Measurements from ENCODE around the gene B3GNT9.

B3GNT9 gene

DNA sequence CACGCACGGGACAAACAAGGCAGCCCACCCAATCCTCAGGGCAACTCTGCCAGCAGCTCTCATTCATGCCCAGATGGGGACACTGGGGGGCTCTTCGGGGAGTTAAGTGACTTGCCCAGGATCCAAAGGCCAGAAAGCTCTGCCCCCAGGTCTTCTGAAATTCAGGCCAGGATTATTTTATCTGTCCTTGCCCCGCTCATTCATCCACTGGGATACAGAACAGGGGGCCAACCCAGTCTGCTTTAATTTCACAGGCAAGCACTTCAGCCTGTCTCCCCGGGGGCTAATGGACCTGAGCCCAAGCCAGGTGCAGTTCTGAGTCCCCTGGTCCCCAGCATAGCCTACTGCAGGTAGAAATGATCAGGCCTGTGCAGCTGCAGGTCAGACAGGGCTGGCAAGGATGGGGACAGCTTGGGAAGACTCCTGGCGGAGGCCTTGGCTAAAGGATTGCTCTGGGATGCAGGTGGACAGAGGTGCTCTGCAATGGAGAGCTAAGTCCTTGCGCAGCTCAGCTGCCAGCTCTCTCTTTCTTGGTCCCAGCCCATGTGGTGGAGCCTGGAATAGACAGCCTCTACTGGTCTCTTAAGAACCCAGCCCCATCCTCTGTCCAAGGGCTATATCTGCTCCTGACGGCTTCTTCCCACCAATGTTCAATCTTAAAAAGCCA, 766 bp upstream of the B3GNT9 start:
- TF ChIP-seq EP300 (IDR thresholded peaks at IDR 0.05; ENCODE audit: borderline replicate concordance) (no peak), CEBPB (IDR thresholded peaks at IDR 0.05) (no peak), TCF12 (IDR thresholded peaks at IDR 0.05; ENCODE audit: low read depth) (no peak), NFIC (IDR thresholded peaks at IDR 0.05) (no peak), RAD21 (IDR thresholded peaks at IDR 0.05; ENCODE audit: low read depth) (no peak), TAF1 (IDR thresholded peaks at IDR 0.05; ENCODE audit: low read depth) (no peak), CREB1 (IDR thresholded peaks at IDR 0.05; ENCODE audit: low read depth) (no peak), ZBTB7A (IDR thresholded peaks at IDR 0.05; ENCODE audit: low read depth) (no peak), EGR1 (IDR thresholded peaks at IDR 0.05) (no peak), YY1 (IDR thresholded peaks at IDR 0.05; ENCODE audit: low read depth) (no peak), FOXM1 (IDR thresholded peaks at IDR 0.05; ENCODE audit: borderline replicate concordance, low read depth) (no peak), TEAD4 (IDR thresholded peaks at IDR 0.05) (no peak)
- TF ChIP-seq, protein P1, sequence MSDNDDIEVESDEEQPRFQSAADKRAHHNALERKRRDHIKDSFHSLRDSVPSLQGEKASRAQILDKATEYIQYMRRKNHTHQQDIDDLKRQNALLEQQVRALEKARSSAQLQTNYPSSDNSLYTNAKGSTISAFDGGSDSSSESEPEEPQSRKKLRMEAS (IDR thresholded peaks at IDR 0.05), result no peak
- TF ChIP-seq, protein P2, sequence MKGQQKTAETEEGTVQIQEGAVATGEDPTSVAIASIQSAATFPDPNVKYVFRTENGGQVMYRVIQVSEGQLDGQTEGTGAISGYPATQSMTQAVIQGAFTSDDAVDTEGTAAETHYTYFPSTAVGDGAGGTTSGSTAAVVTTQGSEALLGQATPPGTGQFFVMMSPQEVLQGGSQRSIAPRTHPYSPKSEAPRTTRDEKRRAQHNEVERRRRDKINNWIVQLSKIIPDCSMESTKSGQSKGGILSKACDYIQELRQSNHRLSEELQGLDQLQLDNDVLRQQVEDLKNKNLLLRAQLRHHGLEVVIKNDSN (IDR thresholded peaks at IDR 0.05), result no peak
- TF ChIP-seq, protein P3, sequence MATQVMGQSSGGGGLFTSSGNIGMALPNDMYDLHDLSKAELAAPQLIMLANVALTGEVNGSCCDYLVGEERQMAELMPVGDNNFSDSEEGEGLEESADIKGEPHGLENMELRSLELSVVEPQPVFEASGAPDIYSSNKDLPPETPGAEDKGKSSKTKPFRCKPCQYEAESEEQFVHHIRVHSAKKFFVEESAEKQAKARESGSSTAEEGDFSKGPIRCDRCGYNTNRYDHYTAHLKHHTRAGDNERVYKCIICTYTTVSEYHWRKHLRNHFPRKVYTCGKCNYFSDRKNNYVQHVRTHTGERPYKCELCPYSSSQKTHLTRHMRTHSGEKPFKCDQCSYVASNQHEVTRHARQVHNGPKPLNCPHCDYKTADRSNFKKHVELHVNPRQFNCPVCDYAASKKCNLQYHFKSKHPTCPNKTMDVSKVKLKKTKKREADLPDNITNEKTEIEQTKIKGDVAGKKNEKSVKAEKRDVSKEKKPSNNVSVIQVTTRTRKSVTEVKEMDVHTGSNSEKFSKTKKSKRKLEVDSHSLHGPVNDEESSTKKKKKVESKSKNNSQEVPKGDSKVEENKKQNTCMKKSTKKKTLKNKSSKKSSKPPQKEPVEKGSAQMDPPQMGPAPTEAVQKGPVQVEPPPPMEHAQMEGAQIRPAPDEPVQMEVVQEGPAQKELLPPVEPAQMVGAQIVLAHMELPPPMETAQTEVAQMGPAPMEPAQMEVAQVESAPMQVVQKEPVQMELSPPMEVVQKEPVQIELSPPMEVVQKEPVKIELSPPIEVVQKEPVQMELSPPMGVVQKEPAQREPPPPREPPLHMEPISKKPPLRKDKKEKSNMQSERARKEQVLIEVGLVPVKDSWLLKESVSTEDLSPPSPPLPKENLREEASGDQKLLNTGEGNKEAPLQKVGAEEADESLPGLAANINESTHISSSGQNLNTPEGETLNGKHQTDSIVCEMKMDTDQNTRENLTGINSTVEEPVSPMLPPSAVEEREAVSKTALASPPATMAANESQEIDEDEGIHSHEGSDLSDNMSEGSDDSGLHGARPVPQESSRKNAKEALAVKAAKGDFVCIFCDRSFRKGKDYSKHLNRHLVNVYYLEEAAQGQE (IDR thresholded peaks at IDR 0.05; ENCODE audit: low read depth), result no peak

DNA sequence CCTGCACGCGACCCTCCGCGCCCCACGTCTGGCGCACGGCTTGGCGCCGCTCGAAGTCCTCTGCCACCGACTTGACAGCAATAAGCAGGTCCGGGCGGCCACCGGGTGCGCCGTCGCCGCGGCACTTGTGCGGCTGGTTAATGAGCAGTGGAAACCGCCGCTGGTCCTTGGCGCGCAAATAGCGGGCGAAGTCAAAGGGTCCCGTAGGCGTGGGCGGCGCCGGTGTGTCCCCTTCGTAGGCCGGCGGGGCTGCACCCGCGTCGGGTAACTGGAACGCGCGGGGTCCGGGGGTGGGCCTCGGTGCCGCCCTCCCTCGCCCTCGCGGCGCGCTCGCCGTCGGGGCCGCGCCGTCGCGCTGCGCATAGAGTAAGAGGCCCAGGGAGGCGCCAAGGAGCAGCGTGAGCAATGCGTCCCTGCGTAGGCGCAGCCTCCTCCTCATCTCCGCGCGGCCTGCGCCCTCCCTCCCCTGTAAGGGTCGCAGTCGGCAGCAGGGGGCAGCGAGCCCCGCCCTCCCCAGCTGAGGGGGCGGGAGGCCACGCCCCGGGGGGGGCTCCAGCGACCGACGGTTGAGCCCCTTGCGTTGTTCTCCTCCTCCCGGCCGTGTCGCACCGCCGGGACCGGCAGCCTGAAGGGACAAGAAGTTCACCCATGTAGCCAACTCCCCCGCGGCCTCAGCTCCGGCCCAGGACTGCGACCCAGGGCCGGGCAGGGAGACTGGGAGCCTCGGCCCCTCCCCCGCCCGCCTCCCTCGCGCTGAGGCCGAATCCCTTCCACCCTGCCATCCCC, 558 bp downstream of the B3GNT9 start:
- TF ChIP-seq, protein P3 (IDR thresholded peaks at IDR 0.05; ENCODE audit: low read depth), result no peak
- TF ChIP-seq TEAD4 (IDR thresholded peaks at IDR 0.05) (no peak), ZBTB7A (IDR thresholded peaks at IDR 0.05; ENCODE audit: low read depth) (peak; percentile 93), TAF1 (IDR thresholded peaks at IDR 0.05; ENCODE audit: low read depth) (no peak), EP300 (IDR thresholded peaks at IDR 0.05; ENCODE audit: borderline replicate concordance) (no peak), YY1 (IDR thresholded peaks at IDR 0.05; ENCODE audit: low read depth) (no peak), FOXM1 (IDR thresholded peaks at IDR 0.05; ENCODE audit: borderline replicate concordance, low read depth) (no peak), CREB1 (IDR thresholded peaks at IDR 0.05; ENCODE audit: low read depth) (no peak), RAD21 (IDR thresholded peaks at IDR 0.05; ENCODE audit: low read depth) (no peak), CEBPB (IDR thresholded peaks at IDR 0.05) (no peak), TCF12 (IDR thresholded peaks at IDR 0.05; ENCODE audit: low read depth) (no peak), EGR1 (IDR thresholded peaks at IDR 0.05) (peak; percentile 42; the same call in 1 of the 2 replicates), NFIC (IDR thresholded peaks at IDR 0.05) (no peak)
- TF ChIP-seq, protein P2 (IDR thresholded peaks at IDR 0.05), result no peak
- TF ChIP-seq, protein P1 (IDR thresholded peaks at IDR 0.05), result peak; percentile 25; the same call in 1 of the 2 replicates

DNA sequence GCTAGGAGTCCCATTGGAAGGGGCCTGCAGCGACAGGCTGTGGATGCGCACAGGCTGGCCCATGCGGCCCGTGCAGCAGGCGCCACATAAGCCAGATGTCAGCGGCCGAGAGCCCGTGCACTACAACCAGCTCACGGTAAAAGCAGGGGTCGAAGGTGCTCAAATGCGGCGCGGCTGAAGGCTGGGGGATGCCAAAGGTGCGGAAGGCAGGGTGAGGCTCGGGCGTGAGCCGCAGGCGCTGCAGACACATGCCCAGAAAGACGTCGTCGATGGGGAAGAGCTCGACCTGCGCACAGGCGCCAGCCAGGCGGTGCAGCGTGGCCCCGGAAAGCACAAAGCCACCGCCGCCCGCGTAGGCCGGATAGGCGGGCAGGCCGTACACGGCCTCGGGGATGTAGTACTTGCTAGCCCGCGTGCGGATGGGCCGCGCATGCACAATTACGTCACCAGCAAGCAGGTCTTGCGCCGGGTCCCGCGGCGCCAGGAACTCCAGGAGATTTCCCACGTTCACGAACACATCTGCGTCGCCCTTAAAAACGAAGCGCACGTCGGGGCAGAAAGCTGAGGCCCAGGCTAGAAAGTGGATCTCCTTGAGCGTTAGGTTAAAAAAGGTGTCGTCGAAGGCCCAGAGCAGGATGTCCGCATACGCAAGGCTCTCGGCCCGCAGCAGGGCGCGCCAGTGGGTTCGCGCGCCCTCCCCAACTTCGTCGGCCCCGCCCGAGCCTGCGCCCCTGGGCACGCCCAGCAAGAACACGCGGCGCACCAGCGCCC, 1.3 kb downstream of the B3GNT9 start:
- TF ChIP-seq YY1 (IDR thresholded peaks at IDR 0.05; ENCODE audit: low read depth), result no peak
- TF ChIP-seq, protein P1 (IDR thresholded peaks at IDR 0.05), result no peak
- no peak for TF ChIP-seq TAF1 (IDR thresholded peaks at IDR 0.05; ENCODE audit: low read depth)
- no peak for TF ChIP-seq CEBPB (IDR thresholded peaks at IDR 0.05)
- no peak for TF ChIP-seq EP300 (IDR thresholded peaks at IDR 0.05; ENCODE audit: borderline replicate concordance)
- no peak for TF ChIP-seq RAD21 (IDR thresholded peaks at IDR 0.05; ENCODE audit: low read depth)
- TF ChIP-seq EGR1 (IDR thresholded peaks at IDR 0.05), result no peak
- no peak for TF ChIP-seq CREB1 (IDR thresholded peaks at IDR 0.05; ENCODE audit: low read depth)
- TF ChIP-seq, protein P3 (IDR thresholded peaks at IDR 0.05; ENCODE audit: low read depth), result no peak
- no peak for TF ChIP-seq NFIC (IDR thresholded peaks at IDR 0.05)
